Measurements from ENCODE around the gene MAP7D3. TPM values are rescaled to one million over a fixed set of nuclear protein-coding genes. Genes with fewer than 3 reads are reported as not detected.
A peak's percentile ranks its signal among the peaks of the same experiment; 100 is the strongest.

Gene MAP7D3
- total RNA-seq, 1 donor from 2014 or later, result 8.2 TPM

DNA sequence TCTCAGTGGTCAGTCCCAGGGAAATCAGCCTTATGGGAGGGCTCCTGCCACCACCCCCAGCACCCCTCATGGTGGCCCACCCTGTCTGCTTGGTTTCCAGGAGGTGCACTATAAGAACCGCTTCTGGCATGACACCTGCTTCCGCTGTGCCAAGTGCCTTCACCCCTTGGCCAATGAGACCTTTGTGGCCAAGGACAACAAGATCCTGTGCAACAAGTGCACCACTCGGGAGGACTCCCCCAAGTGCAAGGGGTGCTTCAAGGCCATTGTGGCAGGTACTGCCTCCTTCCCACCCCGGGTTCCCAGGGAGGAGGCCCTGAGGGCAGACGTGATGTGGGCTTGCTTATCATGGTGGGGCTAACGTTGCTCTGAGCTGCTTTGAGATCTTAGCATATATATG is 44.3 kb downstream of the MAP7D3 start:
- H3K36me3 ChIP-seq, result peaks cover 19% of the 10 kb centered on the region
- H3K27me3 ChIP-seq (ENCODE audit: low read depth), result no peaks in the 10 kb centered on the region
- no peak overlapping the region for H3K4me3 ChIP-seq
- peaks cover 35% of the 10 kb centered on the region for H3K4me1 ChIP-seq
- intact Hi-C loops (cut with DNase I), result no loop called here
- H3K9me3 ChIP-seq, result no peaks in the 10 kb centered on the region
- H3K27ac ChIP-seq, result no peak overlapping the region
- TF ChIP-seq, protein P1, sequence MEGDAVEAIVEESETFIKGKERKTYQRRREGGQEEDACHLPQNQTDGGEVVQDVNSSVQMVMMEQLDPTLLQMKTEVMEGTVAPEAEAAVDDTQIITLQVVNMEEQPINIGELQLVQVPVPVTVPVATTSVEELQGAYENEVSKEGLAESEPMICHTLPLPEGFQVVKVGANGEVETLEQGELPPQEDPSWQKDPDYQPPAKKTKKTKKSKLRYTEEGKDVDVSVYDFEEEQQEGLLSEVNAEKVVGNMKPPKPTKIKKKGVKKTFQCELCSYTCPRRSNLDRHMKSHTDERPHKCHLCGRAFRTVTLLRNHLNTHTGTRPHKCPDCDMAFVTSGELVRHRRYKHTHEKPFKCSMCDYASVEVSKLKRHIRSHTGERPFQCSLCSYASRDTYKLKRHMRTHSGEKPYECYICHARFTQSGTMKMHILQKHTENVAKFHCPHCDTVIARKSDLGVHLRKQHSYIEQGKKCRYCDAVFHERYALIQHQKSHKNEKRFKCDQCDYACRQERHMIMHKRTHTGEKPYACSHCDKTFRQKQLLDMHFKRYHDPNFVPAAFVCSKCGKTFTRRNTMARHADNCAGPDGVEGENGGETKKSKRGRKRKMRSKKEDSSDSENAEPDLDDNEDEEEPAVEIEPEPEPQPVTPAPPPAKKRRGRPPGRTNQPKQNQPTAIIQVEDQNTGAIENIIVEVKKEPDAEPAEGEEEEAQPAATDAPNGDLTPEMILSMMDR (IDR thresholded peaks at IDR 0.05), result no peak
- no peak for DNase-seq
- ATAC-seq, result no peak

GRCh38 chrX:136205882-136206380 is 45.3 kb downstream of the MAP7D3 start:
- no peaks in the 10 kb centered on the region for H3K9me3 ChIP-seq
- H3K27me3 ChIP-seq (ENCODE audit: low read depth), result no peaks in the 10 kb centered on the region
- intact Hi-C loops (cut with DNase I), result no loop called here
- H3K4me3 ChIP-seq, result no peak overlapping the region
- no peak for ATAC-seq
- H3K4me1 ChIP-seq, result peaks cover 40% of the 10 kb centered on the region
- peaks cover 19% of the 10 kb centered on the region for H3K36me3 ChIP-seq
- TF ChIP-seq, protein P1 (IDR thresholded peaks at IDR 0.05), result no peak
- no peak for DNase-seq
- H3K27ac ChIP-seq, result peak overlapping the region; percentile 73

DNA sequence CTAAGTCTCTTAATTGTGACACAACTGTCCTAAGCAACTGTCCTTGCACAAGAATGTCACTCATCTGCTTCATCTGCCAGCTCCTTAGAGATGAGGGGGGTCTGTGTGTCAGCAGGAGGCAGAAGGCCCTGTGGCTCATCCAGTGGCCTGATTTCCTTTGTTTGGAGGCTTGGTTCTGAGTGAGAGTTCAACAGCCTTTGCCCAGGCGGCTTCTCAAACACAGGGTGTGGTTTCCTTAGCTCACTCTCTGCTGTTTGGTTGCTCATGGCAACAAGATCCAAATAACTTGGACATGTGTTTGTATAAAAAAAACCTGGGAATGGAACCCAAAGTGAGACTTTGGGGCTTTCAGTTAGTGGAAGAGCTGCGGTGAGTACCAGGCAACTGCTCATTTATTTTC is 46.6 kb downstream of the MAP7D3 start:
- peak; percentile 75 to 88 for ATAC-seq
- Histone ChIP-seq H3K36me3 (peaks cover 19% of the 10 kb centered on the region), H3K27me3 (ENCODE audit: low read depth) (no peaks in the 10 kb centered on the region), H3K4me1 (peaks cover 48% of the 10 kb centered on the region), H3K27ac (peak overlapping the region; percentile 73), H3K4me3 (no peak overlapping the region), H3K9me3 (no peaks in the 10 kb centered on the region)
- peak; percentile 57 for DNase-seq
- intact Hi-C loops (cut with DNase I), result no loop called here
- TF ChIP-seq, protein P1 (IDR thresholded peaks at IDR 0.05), result no peak

- DNase-seq, result no peak
- Histone ChIP-seq H3K4me3 (no peak overlapping the region), H3K27ac (peak overlapping the region; percentile 73), H3K4me1 (peaks cover 45% of the 10 kb centered on the region), H3K36me3 (peaks cover 19% of the 10 kb centered on the region), H3K9me3 (no peaks in the 10 kb centered on the region), H3K27me3 (ENCODE audit: low read depth) (no peaks in the 10 kb centered on the region)
- ATAC-seq, result no peak
- intact Hi-C loops (cut with DNase I), result no loop called here
- TF ChIP-seq, protein P1 (IDR thresholded peaks at IDR 0.05), result no peak
These were observed 47.2 kb downstream of the MAP7D3 start for GRCh38 chrX:136203951-136204350.

DNA sequence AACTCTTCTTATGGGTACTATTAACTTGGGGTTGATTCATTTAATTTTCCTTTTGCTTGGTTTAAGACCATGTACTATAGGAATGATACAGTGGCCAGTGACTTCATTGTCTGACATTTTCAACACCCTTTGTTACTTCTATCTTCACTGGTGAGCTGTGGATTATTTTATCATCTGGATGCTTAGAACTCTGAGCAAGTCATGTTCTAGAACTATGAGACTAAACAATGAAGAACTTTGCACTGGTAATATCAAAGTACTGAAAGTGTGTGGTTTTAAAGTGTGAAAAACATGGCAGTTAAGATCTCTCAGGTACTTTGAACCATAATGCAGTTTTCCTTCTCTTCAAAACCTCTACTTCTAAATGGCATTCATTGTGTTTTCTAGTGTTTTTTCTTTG is 47.8 kb downstream of the MAP7D3 start:
- H3K4me1 ChIP-seq, result peaks cover 44% of the 10 kb centered on the region
- TF ChIP-seq, protein P1 (IDR thresholded peaks at IDR 0.05), result no peak
- DNase-seq, result no peak
- intact Hi-C loops (cut with DNase I), result no loop called here
- H3K27ac ChIP-seq, result peak overlapping the region; percentile 73
- H3K36me3 ChIP-seq, result peaks cover 17% of the 10 kb centered on the region
- no peaks in the 10 kb centered on the region for H3K9me3 ChIP-seq
- no peak for ATAC-seq
- H3K27me3 ChIP-seq (ENCODE audit: low read depth), result no peaks in the 10 kb centered on the region
- H3K4me3 ChIP-seq, result no peak overlapping the region
